Mammary epithelial cell (primary cell): Measurements from ENCODE around the gene CERS4.
"Not testable (repeated sequence)": the region's sequence is repeated elsewhere in the genome, so short reads cannot be mapped to it uniquely, and the experiment has no call there.

ENCODE experiments used
- CTCF ChIP-seq, 2 donors: IDR thresholded peaks in 1 of 2; conservative IDR thresholded peaks in 1 of 2; 2 replicates each; pipeline ENCODE4 v1.5.1; 2011 to 2012; ENCODE audit warnings: inconsistent platforms in 2 of 2, low read length in 2 of 2, mild to moderate bottlenecking in 2 of 2, control low read depth in 1 of 2, low read depth in 1 of 2; ENCODE audit not compliant: insufficient read depth in 1 of 2; ENCODE audit errors: extremely low read depth in 1 of 2
- EZH2 ChIP-seq: IDR thresholded peaks from 2 replicates; pipeline ENCODE4 v1.6.1; 2012; ENCODE audit warnings: low read length, inconsistent platforms, borderline replicate concordance

GRCh38 chr19:8207326-8207725 is 1.8 kb upstream of the CERS4 start:
- TF ChIP-seq CTCF (conservative IDR thresholded peaks at IDR 0.05 in 1 of 2, IDR thresholded peaks at IDR 0.05 in 1 of 2; ENCODE audit: extremely low read depth in 1 of 2, insufficient read depth in 1 of 2, low read depth in 1 of 2, low read length in 2 of 2); EZH2: not testable (repeated sequence)
